Left cardiac atrium (tissue), 4 donors: ENCODE results near the gene NXN. TPM values are rescaled to one million over a fixed set of nuclear protein-coding genes. Genes with fewer than 3 reads are reported as not detected.
A peak's percentile ranks its signal among the peaks of the same experiment; 100 is the strongest.
"Not testable (repeated sequence)": the region's sequence is repeated elsewhere in the genome, so short reads cannot be mapped to it uniquely, and the experiment has no call there.

ENCODE experiments used
- ATAC-seq, 2 donors: fragments of 200-7000 bp; cut with Tn5 transposase; one replicate each; pipeline ENCODE4 v1.9.1; 2020; ENCODE audit warnings: mild to moderate bottlenecking in 2 of 2, moderate library complexity in 2 of 2
- DNase-seq: peaks from one replicate; pipeline ENCODE4 v3.0.0-alpha.2; 2020
- intact Hi-C, 2 donors: fragments of 100-400 bp; cut with DNase I; formaldehyde crosslinking; loops; one replicate each; pipeline versions ENCODE4 v1.14.1 to v1.15.1; 2022 to 2023
- total RNA-seq, 2 donors: library from RNA; stranded (reverse); fragmentation: NEBNext Ultra II Directional; extraction: Animal tissue kit (Norgen Biotek cat#: 25700); gene quantifications; one replicate each; pipeline ENCODE4 v1.2.1, GENCODE V29; 2021
- donor health status: DM: no; HTN: yes; CAD: no.
- donor health status: DM: no; HTN: yes; CAD: no; lungs with severe emphysema.
- donor health status: DM: yes; HTN: yes; CAD: no.
- donor health status: Dilated cardiomyopathy.

Gene NXN
- total RNA-seq, 2 donors from 2014 or later, result 16.7 to 20.8 TPM

- DNase-seq (no peak), ATAC-seq (no peak)
Observed at GRCh38 chr17:935485-935884, 44.1 kb downstream of the NXN start.

GRCh38 chr17:933312-934073 is 46.1 kb downstream of the NXN start:
- peak; percentile 53 for DNase-seq
- ATAC-seq, result peak; percentile 62 to 83
- intact Hi-C loops, result no loop called here

More at GRCh38 chr17:935485-935884, 44.1 kb downstream of the NXN start:
- intact Hi-C loops, result no loop called here

DNA sequence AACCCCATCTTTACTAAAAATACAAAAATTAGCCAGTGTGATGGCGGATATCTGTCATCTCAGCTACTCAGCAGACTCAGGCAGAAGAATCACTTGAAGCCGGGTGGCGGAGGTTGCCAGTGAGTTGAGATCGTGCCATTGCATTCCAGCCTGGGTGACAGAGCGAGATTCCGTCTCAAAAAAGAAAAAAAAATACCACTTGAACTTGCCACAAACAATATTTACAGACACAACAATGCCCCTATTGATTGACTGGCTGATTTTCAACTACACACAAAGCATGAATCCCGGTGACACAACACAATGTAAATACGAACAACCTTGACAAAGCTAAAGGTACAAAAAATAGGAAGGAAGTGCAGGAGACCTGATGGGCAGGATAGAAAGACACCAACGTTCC is 49.3 kb downstream of the NXN start:
- ATAC-seq (no peak), DNase-seq (no peak)
- intact Hi-C loops, result no loop called here

DNA sequence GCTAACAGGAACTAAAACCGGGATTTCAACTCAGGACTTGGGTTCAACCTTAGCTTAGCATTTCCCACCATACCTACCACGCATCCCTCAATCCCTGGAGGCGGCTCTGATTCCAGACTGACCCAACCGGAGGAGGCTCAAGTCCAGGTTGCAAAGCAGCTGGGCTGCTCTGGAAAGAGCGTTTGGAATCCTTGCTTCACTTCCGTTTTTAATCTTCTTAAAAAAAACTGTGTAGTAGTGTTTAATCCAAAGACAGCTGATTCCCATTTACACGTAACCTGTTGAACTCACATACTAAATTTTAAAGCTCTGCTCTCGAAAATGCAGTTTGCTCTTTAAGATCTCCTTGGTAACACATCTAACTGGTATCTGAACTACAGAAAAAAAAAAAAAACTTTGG is 50.0 kb downstream of the NXN start:
- DNase-seq, result no peak
- intact Hi-C loops, result no loop called here
- no peak for ATAC-seq

- DNase-seq, result no peak
- peak; percentile 50 to 86 for ATAC-seq
- intact Hi-C loops, result no loop called here
Observed at GRCh38 chr17:927611-928461, 51.7 kb downstream of the NXN start.

DNA sequence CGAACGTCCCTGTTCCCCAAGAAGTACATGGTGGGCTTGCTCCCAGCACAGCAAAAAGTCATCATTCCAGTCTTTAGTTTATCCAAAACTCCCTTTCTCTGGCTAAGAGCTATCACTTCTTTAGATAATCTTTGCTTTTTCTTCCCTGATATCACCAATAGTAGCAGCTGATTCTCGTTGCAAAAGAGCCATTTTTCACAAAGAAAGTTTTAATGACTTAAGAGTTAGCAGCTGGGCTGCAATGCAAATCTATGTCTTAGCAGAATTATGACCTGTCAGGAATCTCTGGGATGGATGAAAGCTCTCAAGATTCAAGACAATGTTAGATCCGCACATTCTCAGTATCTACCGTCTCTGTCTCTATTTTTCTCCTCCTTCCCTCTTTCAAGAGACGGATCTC is 53.8 kb downstream of the NXN start:
- no peak for ATAC-seq
- no peak for DNase-seq
- intact Hi-C loops, result loop anchor here in 1 of 2 donors (2.0 kb wide), 1 partner anchor 25 kb away; no protein-coding TSS in a partner anchor

GRCh38 chr17:924711-925475 is 54.7 kb downstream of the NXN start:
- intact Hi-C loops, result loop anchor here in 1 of 2 donors (2.0 kb wide), 1 partner anchor 26 kb away; no protein-coding TSS in a partner anchor
- ATAC-seq, result no peak

DNA sequence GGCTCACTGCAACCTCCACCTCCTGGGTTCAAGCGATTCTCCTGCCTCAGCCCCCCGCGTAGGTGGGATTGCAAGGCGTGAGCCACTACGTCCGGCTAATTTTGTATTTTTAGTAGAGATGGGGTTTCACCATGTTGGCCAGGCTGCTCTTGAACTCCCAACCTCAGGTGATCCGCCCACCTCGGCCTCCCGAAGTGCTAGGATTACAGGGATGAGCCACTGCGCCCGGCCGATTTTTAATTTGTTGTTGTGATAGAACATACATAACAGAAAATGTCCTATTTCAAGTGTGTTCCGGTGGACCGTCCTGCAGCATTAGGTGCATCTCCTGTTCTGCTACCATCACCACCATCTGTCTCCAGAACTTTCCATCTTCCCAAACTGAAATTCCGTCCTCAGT is 55.3 kb downstream of the NXN start:
- intact Hi-C loops, result loop anchor here in 1 of 2 donors (2.0 kb wide), 1 partner anchor 26 kb away; no protein-coding TSS in a partner anchor
- ATAC-seq, DNase-seq: not testable (repeated sequence)

More at GRCh38 chr17:924711-925475, 54.7 kb downstream of the NXN start:
- DNase-seq, result no peak

DNA sequence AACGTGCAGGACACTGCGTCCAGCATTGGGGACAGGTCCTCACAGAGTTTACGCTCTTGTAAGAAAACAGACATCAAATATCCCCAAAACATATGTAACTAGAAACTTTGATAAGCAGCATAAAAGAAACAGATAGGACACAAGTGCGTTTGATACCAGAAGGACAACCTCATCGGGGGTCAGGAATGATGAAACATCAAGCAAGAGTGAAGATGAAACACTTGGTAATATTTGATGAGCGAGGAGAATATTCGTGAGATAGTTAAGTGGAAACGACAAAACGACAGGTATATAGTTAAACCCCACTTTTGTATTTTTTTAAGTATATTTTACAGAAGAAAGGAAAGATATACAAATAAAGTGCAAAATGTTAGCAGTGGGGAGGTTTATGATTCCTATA is 55.9 kb downstream of the NXN start:
- intact Hi-C loops, result loop anchor here in 1 of 2 donors (2.0 kb wide), 1 partner anchor 27 kb away; no protein-coding TSS in a partner anchor
- no peak for ATAC-seq
- DNase-seq, result no peak

- intact Hi-C loops, result no loop called here
- no peak for DNase-seq
- peak in 1 of 2 donors; percentile 73 for ATAC-seq
Observed at GRCh38 chr17:921161-921560, 58.4 kb downstream of the NXN start.

DNA sequence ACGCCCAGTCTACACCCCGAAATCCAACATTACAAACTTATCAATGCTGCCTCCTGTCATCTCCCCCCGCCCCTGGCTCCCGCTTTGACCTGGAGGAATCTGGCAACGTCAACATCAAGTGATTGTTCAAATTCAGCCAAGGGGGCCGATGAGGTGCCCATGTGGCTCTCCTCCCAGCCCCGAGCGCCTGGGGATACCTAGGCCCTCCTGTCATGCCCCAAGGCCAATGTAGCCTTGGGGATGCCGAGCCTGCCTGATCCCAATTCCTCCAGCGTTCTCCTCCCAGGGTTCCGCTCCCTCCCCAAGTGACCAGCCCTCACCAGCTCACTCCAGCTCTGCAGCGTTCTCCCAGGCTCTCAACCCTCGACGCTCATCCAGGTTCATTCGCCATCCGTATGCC is 59.4 kb downstream of the NXN start:
- ATAC-seq (no peak), DNase-seq (no peak)
- intact Hi-C loops, result no loop called here

DNA sequence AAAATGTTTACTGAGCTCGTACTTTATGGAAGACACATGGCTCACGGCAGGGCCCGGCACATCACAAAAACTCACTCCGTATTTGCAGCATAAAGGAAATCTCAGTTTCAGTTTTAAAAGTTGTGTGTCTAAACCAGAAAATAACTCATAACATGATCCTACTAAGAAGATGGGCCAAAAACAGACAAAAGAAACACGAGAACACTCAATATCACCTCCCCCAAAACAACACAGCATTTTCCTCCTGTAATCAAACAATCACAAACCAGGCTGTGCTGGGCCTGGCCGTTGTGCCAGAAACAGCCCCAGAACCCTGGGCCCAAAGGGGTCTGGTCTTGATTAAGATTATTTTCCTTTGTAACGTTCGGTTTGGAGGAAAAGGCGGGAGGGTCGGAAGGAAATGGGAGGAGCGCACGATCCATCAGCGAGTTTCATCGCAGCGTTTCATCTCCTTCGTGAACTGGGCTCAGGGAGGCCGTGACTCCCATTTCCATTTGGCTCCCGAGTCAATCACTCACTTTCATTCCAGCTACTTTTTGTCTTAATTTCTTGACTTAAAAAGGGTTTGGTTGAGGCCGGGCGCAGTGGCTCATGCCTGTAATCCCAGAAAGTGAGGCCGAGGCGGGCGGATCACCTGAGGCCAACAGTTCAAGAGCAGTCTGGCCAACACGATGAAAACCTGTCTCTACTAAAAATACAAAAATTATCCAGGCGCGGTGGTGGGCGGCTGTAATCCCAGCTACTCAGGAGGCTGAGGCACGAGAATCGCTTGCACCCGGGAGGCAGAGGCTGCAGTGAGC is 61.4 kb downstream of the NXN start:
- DNase-seq (peak; percentile 61), ATAC-seq (peak in 1 of 2 donors; percentile 32)
- intact Hi-C loops, result no loop called here

GRCh38 chr17:917391-917811 is 62.2 kb downstream of the NXN start:
- intact Hi-C loops, result no loop called here
- ATAC-seq (peak; percentile 19 to 68), DNase-seq (peak; percentile 60)

GRCh38 chr17:916315-916714 is 63.3 kb downstream of the NXN start:
- no peak for DNase-seq
- no peak for ATAC-seq
- intact Hi-C loops, result no loop called here

- DNase-seq, result peak; percentile 76
- intact Hi-C loops, result no loop called here
- peak; percentile 50 to 57 for ATAC-seq
Observed at GRCh38 chr17:915538-916201, 63.9 kb downstream of the NXN start.

DNA sequence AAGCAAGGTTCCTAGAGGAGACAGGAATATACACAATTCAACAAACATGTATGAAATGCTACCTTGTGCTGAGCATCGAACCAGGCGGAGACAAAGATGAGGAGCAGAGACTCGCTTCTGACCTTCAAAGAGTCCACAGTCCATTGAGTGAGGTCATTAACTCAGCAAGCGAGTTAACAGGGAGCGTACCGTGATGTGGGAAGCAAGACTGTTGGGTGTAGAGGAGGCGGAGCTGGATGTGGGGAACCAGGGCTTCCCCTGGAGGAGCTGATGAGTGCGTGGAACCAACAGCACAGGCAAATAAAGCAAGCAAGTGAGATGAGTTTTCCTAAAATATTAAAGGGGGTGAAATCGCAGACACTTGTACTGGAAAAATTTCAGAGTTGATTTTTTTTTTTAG is 65.0 kb downstream of the NXN start:
- DNase-seq (no peak), ATAC-seq (no peak)
- intact Hi-C loops, result no loop called here

DNA sequence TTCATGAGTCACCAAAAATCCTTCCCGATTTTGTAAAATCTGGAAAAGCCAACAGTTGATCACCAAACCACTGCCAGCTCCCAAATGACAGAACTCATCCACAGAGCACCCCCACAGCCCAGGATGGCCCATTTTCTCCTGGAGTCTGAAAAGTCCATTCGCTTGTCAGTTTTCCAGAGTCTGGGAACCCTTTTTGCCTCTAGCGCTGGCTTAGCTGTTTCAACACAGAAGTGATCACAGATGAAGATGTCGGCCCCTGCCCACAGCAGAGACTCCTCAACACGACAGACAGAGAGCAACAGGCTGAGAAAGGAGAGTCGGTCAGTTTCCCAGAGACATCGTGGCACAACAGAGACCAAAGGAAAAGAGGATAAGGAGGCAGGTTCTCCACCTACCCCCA is 66.4 kb downstream of the NXN start:
- intact Hi-C loops, result no loop called here
- DNase-seq (no peak), ATAC-seq (no peak)
